D721Med (cell line): Measurements from ENCODE around the gene PIP5K1B.

Source experiments
- DNase-seq: peaks from one replicate; pipeline ENCODE4 v3.0.0; 2011; ENCODE audit warnings: low spot score; ENCODE audit not compliant: insufficient read length
- FAIRE-seq: peaks from 2 replicates; lab custom pipeline; 2011; peaks lifted over from hg19 to GRCh38; lab: Jason Lieb, UNC
- TF ChIP-seq, protein P1 (sequence below): IDR thresholded peaks from 2 replicates; pipeline ENCODE4 v1.5.1; 2012; ENCODE audit warnings: mild to moderate bottlenecking, control low read depth; ENCODE audit not compliant: insufficient read depth; ENCODE audit errors: missing control alignments

Gene PIP5K1B

DNA sequence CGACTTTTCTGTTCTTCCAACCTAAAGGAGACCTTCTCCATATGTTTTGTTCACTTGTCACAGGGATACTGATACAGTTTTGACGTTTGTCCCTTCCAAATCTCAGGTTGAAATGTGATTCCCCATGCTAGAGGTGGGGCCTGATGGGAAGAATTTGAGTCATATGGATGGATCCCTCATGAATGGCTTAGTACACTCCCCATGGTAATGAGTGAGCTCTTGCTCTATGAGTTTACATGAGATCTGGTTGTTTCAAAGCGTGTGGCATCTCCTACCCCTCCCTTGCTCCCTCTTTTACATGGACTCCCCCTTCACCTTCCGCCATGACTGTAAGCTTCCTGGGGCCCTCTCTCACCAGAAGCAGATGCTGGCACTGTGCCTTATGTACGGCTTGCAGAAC, 6.9 kb downstream of the PIP5K1B start:
- no peak for FAIRE-seq
- DNase-seq = no peak
- TF ChIP-seq, protein P1, sequence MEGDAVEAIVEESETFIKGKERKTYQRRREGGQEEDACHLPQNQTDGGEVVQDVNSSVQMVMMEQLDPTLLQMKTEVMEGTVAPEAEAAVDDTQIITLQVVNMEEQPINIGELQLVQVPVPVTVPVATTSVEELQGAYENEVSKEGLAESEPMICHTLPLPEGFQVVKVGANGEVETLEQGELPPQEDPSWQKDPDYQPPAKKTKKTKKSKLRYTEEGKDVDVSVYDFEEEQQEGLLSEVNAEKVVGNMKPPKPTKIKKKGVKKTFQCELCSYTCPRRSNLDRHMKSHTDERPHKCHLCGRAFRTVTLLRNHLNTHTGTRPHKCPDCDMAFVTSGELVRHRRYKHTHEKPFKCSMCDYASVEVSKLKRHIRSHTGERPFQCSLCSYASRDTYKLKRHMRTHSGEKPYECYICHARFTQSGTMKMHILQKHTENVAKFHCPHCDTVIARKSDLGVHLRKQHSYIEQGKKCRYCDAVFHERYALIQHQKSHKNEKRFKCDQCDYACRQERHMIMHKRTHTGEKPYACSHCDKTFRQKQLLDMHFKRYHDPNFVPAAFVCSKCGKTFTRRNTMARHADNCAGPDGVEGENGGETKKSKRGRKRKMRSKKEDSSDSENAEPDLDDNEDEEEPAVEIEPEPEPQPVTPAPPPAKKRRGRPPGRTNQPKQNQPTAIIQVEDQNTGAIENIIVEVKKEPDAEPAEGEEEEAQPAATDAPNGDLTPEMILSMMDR = no peak

DNA sequence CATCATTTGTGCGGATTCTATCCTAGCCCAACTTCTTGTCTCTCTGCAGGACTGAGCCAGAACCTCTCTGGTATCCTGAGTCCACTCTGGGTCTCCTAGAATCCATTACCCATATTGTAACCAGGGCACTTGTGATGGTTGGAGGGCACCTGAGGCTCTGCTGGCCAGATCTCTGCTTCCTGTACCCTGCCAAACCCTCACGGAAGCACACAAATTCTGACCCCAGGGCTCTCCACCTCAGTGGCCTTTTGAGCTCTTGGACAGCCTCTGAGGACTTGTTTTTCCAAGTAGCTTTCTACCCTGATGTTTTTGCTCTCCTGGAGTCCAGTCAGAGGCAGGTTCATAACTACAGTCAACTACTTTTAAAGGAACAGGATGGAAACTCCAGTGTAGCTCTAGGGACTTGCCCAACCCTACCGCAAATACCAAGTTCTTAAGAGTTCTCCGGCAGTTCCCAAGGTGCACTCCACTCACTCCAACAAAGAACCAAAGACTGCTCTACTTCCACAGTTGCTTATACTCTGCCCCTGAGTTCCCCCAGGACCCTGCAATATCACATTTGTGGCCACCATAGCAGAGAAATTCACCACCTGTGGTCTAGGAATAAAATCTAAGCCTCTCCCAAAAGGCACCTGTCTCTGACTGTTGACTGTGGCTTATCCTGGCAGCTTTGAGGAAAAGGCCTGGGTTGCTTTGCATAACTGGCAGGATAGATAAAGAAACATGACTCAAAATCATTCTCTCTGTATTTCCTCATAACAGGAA, 9.6 kb downstream of the PIP5K1B start:
- FAIRE-seq (no peak), DNase-seq (no peak)
- TF ChIP-seq, protein P1 = no peak

DNA sequence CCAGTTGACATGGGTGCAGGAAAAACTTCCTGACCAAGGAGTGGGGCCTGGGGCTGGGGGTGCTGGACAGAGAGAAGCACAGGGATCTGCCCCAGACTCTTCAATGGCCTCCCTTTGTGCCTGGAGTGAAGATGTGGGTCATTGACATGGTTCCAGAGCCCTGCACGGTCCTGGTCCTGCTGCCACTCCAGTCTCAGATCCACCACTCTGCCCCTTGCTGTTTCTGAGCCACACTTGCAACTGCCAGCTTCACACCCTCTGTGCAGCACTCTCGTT, 10.1 kb downstream of the PIP5K1B start:
- DNase-seq (no peak), FAIRE-seq (no peak)
- TF ChIP-seq, protein P1 = no peak

DNA sequence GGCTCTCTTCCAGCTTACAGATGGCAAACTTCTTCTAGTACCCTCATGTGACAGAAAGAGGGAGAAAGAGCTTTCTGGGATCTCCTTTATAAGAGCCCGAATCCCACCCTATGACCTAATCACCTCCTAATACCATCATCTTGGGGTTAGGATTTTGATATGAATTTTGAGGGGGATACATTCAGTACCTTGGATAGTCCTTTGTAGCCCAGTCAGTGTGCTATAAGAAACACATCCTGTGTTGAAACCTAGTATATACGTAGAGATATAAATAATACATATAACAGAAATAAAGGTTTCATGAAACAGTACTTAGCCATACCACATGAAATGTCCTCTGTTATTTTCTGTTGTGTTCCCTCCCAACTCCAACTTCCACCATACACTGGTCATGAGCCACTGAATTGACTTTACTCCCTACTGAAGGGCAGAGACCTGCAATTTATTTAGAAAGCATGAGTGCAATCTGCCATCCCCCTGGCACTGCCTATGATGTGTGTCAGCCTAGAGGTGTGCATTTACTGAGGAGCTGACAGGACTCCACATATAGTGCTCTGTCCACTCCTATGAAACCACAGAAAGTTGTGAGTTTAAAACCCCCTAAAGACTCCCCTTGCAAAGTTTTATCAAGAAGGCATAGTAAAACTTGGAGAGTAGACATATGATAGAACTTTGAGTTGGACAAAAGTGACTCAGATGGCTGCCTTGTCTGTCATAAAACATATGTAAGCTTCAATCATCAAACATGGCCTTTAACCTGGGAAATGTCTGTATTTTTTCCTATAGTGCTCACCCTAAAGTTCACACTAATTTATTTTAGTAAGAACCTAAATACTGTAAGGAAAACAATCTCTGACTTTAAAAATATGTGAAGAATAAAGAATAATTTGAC, 12.8 kb downstream of the PIP5K1B start:
- FAIRE-seq (no peak), DNase-seq (no peak)
- TF ChIP-seq, protein P1 = no peak

DNA sequence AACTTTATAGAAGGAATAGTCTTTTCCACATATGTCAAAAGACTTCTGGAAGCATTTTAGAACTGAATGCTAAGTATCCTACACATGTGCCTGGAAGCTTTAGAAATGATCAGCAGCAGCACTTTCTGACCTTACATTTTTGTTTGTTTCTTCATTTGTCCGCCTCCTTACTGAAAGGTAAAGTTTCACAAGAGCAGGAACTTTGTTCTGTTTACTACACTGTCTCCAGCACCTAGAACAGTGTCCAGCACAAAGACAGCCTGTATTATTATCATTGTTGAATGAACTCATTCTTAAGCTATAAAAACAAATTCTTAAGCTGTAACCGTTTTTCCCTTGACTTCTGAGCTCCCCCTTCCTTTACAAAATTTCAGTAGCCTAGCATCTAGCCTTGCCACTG, 14.8 kb downstream of the PIP5K1B start:
- DNase-seq (no peak), FAIRE-seq (no peak)
- TF ChIP-seq, protein P1 = no peak

DNA sequence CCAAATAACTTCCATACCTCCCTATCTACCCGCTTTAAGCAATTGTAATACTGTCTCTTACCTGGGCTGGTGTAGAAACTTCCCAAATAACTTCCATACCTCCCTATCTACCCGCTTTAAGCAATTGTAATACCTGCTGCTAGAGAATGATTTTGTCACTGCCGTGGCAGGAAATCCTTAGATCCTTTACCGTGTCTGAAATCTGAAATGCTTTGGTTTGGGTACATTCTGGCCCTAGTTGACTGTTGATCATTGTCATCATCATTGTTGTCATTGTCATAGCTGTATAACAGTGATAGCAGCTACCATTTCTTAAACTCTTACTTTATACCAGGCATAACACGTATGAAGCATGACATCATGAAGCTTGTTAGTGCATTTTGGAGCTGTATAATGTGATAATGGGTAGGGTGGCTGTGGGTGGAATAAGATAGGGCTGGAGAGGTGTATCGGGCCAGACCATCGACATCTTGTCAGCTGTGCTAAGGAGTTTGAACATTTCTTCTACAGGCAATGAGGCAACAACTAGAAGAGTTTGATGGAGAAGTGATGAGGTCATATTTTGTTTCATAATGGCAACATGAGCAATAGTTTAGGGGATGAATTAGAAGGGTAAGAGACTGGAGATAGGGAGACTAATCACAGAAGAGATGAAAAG, 15.7 kb downstream of the PIP5K1B start:
- FAIRE-seq = no peak
- TF ChIP-seq, protein P1 = no peak

More for the DNA sequence above, 15.7 kb downstream of the PIP5K1B start:
- DNase-seq = no peak
